Forelimb muscle (tissue), 1 donor: Measurements from ENCODE around the gene TRPM5. TPM values are rescaled to one million over a fixed set of nuclear protein-coding genes. Genes with fewer than 3 reads are reported as not detected.

Experiments
- DNase-seq: peaks from one replicate; pipeline ENCODE4 v3.0.0-alpha.2; 2013; ENCODE audit warnings: low read depth
- polyA plus RNA-seq: library from polyadenylated mRNA; unstranded; fragments of 120-200 nt; gene quantifications from one replicate; pipeline ENCODE4 v1.2.1, GENCODE V29; 2013; ENCODE audit not compliant: insufficient read length

TRPM5 gene
- polyA plus RNA-seq, 1 donor = 0.04 TPM

GRCh38 chr11:2436013-2436520, 8.2 kb downstream of the TRPM5 start:
- no peak for DNase-seq

- DNase-seq = no peak
Measured at GRCh38 chr11:2435288-2436012, 8.9 kb downstream of the TRPM5 start.

- DNase-seq = no peak
Measured at GRCh38 chr11:2434506-2435255, 9.6 kb downstream of the TRPM5 start.

- DNase-seq = no peak
Measured at GRCh38 chr11:2434008-2434407, 10.3 kb downstream of the TRPM5 start.

GRCh38 chr11:2433106-2433925, 11.0 kb downstream of the TRPM5 start:
- DNase-seq = no peak

GRCh38 chr11:2432628-2433071, 11.7 kb downstream of the TRPM5 start:
- no peak for DNase-seq

GRCh38 chr11:2432171-2432621, 12.1 kb downstream of the TRPM5 start:
- no peak for DNase-seq

GRCh38 chr11:2431395-2431794, 12.9 kb downstream of the TRPM5 start:
- no peak for DNase-seq

GRCh38 chr11:2428322-2428795, 16.0 kb downstream of the TRPM5 start:
- DNase-seq = no peak

GRCh38 chr11:2427721-2428321, 16.5 kb downstream of the TRPM5 start:
- no peak for DNase-seq

GRCh38 chr11:2426826-2427521, 17.3 kb downstream of the TRPM5 start:
- no peak for DNase-seq

- no peak for DNase-seq
Measured at GRCh38 chr11:2426221-2426620, 18.1 kb downstream of the TRPM5 start.

- DNase-seq = no peak
Measured at GRCh38 chr11:2425506-2425905, 18.8 kb downstream of the TRPM5 start.

- DNase-seq = no peak
Measured at GRCh38 chr11:2424811-2425495, 19.4 kb downstream of the TRPM5 start.

- DNase-seq = no peak
Measured at GRCh38 chr11:2423157-2424025, 20.9 kb downstream of the TRPM5 start.

GRCh38 chr11:2422461-2423156, 21.7 kb downstream of the TRPM5 start:
- no peak for DNase-seq

- DNase-seq = no peak
Measured at GRCh38 chr11:2421996-2422395, 22.3 kb downstream of the TRPM5 start.

- DNase-seq = no peak
Measured at GRCh38 chr11:2421226-2421994, 22.9 kb downstream of the TRPM5 start.
